ENCODE results near the gene KCNJ1. TPM values are rescaled to one million over a fixed set of nuclear protein-coding genes. Genes with fewer than 3 reads are reported as not detected.
A peak's percentile ranks its signal among the peaks of the same experiment; 100 is the strongest.

KCNJ1 gene
- total and polyA plus RNA-seq, 2 donors (not counting 3 experiments of a cell fraction or from before 2014, with no cell fraction given) = not detected

GRCh38 chr11:128868841-128869671, 2.0 kb upstream of the KCNJ1 start:
- H3K4me3 ChIP-seq (replicated peaks in 1 of 3; ENCODE audit: insufficient read depth in 1 of 3, low read depth in 1 of 3, low read length in 3 of 3) = no peak overlapping the region
- BruUV-seq (replicated peaks) = no TSS peak
- H3K4me1 ChIP-seq (ENCODE audit: control insufficient read depth, extremely low read depth, insufficient read depth, low read length) = no peaks in the 10 kb centered on the region
- H3K4me2 ChIP-seq (ENCODE audit: insufficient read depth, low read length) = no peak overlapping the region
- H3K27me3 ChIP-seq (ENCODE audit: control insufficient read depth in 2 of 2, insufficient read depth in 2 of 2, low read length in 2 of 2) = peaks cover 12 to 29% of the 10 kb centered on the region in 2 experiments
- ChIA-PET POLR2A (no interaction called here), CTCF (interaction anchor here (0.6 to 0.8 kb wide), 3 partner anchors 16 to 133 kb away, joined by 3 read pairs; no protein-coding TSS in a partner anchor)
- intact Hi-C loops (cut with micrococcal nuclease) = loop anchor here (5.0 kb wide), 1 partner anchor 772 kb away; no protein-coding TSS in a partner anchor
- no peaks in the 10 kb centered on the region for H3K79me2 ChIP-seq (ENCODE audit: control insufficient read depth, insufficient read depth, low read length)
- H3K9ac ChIP-seq (replicated peaks; ENCODE audit: extremely low read depth, insufficient read depth, low read length) = no peak overlapping the region
- H3K36me3 ChIP-seq (ENCODE audit: control insufficient read depth in 2 of 2, extremely low read depth in 1 of 2, insufficient read depth in 2 of 2, low read length in 2 of 2) = no peaks in the 10 kb centered on the region
- H3K27ac ChIP-seq (ENCODE audit: insufficient read depth, low read depth, low read length) = no peak overlapping the region
- TF ChIP-seq JUN (IDR thresholded peaks at IDR 0.05; ENCODE audit: borderline replicate concordance, insufficient read depth, insufficient read length, low read depth) = no peak
- TF ChIP-seq GATA2 (IDR thresholded peaks at IDR 0.05; ENCODE audit: insufficient read depth, insufficient read length, low read depth, low read length) = no peak
- no peaks in the 10 kb centered on the region for H3K9me1 ChIP-seq (replicated peaks; ENCODE audit: control insufficient read depth, extremely low read depth, insufficient read depth, low read length)
- DNase-seq (ENCODE audit: low read depth, low spot score) (no peak), FAIRE-seq (no peak)
- no peak overlapping the region for H2AFZ ChIP-seq (ENCODE audit: low read depth, low read length)
- dilution Hi-C loops (cut with MboI; ENCODE audit: extremely low pct_ligation_motif_present, low sequenced_read_pairs) = no loop called here
- H3K9me3 ChIP-seq (replicated peaks; ENCODE audit: control insufficient read depth, insufficient read depth, low read length) = no peaks in the 10 kb centered on the region
- H4K20me1 ChIP-seq (replicated peaks; ENCODE audit: control insufficient read depth, extremely low read depth, insufficient read depth, low read length) = no peaks in the 10 kb centered on the region

- H3K9me1 ChIP-seq (replicated peaks; ENCODE audit: control insufficient read depth, extremely low read depth, insufficient read depth, low read length) = no peaks in the 10 kb centered on the region
- H3K79me2 ChIP-seq (ENCODE audit: control insufficient read depth, insufficient read depth, low read length) = no peaks in the 10 kb centered on the region
- H3K9me3 ChIP-seq (replicated peaks; ENCODE audit: control insufficient read depth, insufficient read depth, low read length) = no peaks in the 10 kb centered on the region
- peaks cover 0 to 5% of the 10 kb centered on the region in 2 experiments for H3K27me3 ChIP-seq (ENCODE audit: control insufficient read depth in 2 of 2, insufficient read depth in 2 of 2, low read length in 2 of 2)
- ChIA-PET CTCF (interaction anchor here (0.6 kb wide), 1 partner anchor 41 kb away, joined by 3 read pairs; no protein-coding TSS in a partner anchor), POLR2A (no interaction called here)
- dilution Hi-C loops (cut with MboI; ENCODE audit: extremely low pct_ligation_motif_present, low sequenced_read_pairs) (no loop called here), intact Hi-C loops (cut with micrococcal nuclease) (loop anchor here (5.0 kb wide), 1 partner anchor 768 kb away; no protein-coding TSS in a partner anchor)
- H3K4me2 ChIP-seq (ENCODE audit: insufficient read depth, low read length) = no peak overlapping the region
- H3K4me3 ChIP-seq (replicated peaks in 1 of 3; ENCODE audit: insufficient read depth in 1 of 3, low read depth in 1 of 3, low read length in 3 of 3) = no peak overlapping the region
- TF ChIP-seq MYC (IDR thresholded peaks at IDR 0.05; ENCODE audit: low read depth, low read length) (no peak), EZH2 (IDR thresholded peaks at IDR 0.05; ENCODE audit: borderline replicate concordance, low read depth, low read length, severe bottlenecking) (no peak)
- no peaks in the 10 kb centered on the region for H4K20me1 ChIP-seq (replicated peaks; ENCODE audit: control insufficient read depth, extremely low read depth, insufficient read depth, low read length)
- H3K36me3 ChIP-seq (ENCODE audit: control insufficient read depth in 2 of 2, extremely low read depth in 1 of 2, insufficient read depth in 2 of 2, low read length in 2 of 2) = no peaks in the 10 kb centered on the region
- peaks cover 2% of the 10 kb centered on the region for H3K4me1 ChIP-seq (ENCODE audit: control insufficient read depth, extremely low read depth, insufficient read depth, low read length)
- H3K9ac ChIP-seq (replicated peaks; ENCODE audit: extremely low read depth, insufficient read depth, low read length) = no peak overlapping the region
- no peak for DNase-seq (ENCODE audit: low read depth, low spot score)
- FAIRE-seq = peak; percentile 67
- BruUV-seq (replicated peaks) = no TSS peak
- no peak overlapping the region for H2AFZ ChIP-seq (ENCODE audit: low read depth, low read length)
- no peak overlapping the region for H3K27ac ChIP-seq (ENCODE audit: insufficient read depth, low read depth, low read length)
Measured at GRCh38 chr11:128865490-128865889, 1.6 kb downstream of the KCNJ1 start.
